Measurements from ENCODE around the gene ZPLD1. TPM values are rescaled to one million over a fixed set of nuclear protein-coding genes. Genes with fewer than 3 reads are reported as not detected.

Gene ZPLD1
- total RNA-seq, 4 donors from 2014 or later, result 0.10 to 0.38 TPM; not detected in 2

GRCh38 chr3:102478160-102478559, 43.3 kb downstream of the ZPLD1 start:
- 80% methylated on average over 1 of the region's 1 CpG for WGBS
- no peaks in the 10 kb centered on the region for H3K36me3 ChIP-seq
- H3K4me3 ChIP-seq, result no peak overlapping the region
- no peak overlapping the region for H3K27ac ChIP-seq
- no peaks in the 10 kb centered on the region for H3K27me3 ChIP-seq
- TF ChIP-seq EP300 (IDR thresholded peaks at IDR 0.05), result no peak
- TF ChIP-seq POLR2A (IDR thresholded peaks at IDR 0.05), result no peak
- TF ChIP-seq, protein P1, sequence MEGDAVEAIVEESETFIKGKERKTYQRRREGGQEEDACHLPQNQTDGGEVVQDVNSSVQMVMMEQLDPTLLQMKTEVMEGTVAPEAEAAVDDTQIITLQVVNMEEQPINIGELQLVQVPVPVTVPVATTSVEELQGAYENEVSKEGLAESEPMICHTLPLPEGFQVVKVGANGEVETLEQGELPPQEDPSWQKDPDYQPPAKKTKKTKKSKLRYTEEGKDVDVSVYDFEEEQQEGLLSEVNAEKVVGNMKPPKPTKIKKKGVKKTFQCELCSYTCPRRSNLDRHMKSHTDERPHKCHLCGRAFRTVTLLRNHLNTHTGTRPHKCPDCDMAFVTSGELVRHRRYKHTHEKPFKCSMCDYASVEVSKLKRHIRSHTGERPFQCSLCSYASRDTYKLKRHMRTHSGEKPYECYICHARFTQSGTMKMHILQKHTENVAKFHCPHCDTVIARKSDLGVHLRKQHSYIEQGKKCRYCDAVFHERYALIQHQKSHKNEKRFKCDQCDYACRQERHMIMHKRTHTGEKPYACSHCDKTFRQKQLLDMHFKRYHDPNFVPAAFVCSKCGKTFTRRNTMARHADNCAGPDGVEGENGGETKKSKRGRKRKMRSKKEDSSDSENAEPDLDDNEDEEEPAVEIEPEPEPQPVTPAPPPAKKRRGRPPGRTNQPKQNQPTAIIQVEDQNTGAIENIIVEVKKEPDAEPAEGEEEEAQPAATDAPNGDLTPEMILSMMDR (IDR thresholded peaks at IDR 0.05), result no peak
- TF ChIP-seq POLR2AphosphoS5 (IDR thresholded peaks at IDR 0.05), result no peak
- DNase-seq (ENCODE audit: low spot score in 2 of 2), result no peak
- peaks cover 16% of the 10 kb centered on the region for H3K4me1 ChIP-seq
- H3K9me3 ChIP-seq, result no peaks in the 10 kb centered on the region

GRCh38 chr3:102480139-102480538, 45.3 kb downstream of the ZPLD1 start:
- Histone ChIP-seq H3K9me3 (no peaks in the 10 kb centered on the region), H3K27me3 (no peaks in the 10 kb centered on the region), H3K36me3 (no peaks in the 10 kb centered on the region), H3K4me3 (no peak overlapping the region), H3K27ac (no peak overlapping the region), H3K4me1 (peaks cover 16% of the 10 kb centered on the region)
- no peak for DNase-seq (ENCODE audit: low spot score in 2 of 2)
- WGBS, result 48% methylated on average over 2 of the region's 2 CpGs
- no peak for TF ChIP-seq EP300 (IDR thresholded peaks at IDR 0.05)
- no peak for TF ChIP-seq POLR2AphosphoS5 (IDR thresholded peaks at IDR 0.05)
- TF ChIP-seq, protein P1 (IDR thresholded peaks at IDR 0.05), result no peak

DNA sequence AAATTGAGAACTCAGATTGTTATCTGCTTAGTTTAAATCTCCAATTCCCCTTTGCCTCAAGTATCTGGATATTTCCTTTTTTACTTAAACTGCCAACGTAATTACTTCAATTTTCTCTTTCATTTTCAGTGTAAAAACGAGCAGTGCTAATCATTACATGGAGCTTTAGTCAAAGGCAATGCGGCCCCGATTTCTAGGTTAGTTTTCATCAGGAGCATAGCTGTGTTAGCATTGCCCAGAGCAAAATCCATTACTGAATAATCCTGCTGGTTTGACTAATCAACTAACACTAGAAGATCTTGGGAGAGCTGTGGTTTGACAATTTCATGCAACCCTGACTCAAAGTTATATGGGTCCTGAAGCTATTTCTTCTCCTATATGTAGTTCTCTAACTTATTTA, 46.2 kb downstream of the ZPLD1 start:
- TF ChIP-seq POLR2AphosphoS5 (IDR thresholded peaks at IDR 0.05) (no peak), POLR2A (IDR thresholded peaks at IDR 0.05) (no peak)

GRCh38 chr3:102483556-102483955, 48.7 kb downstream of the ZPLD1 start:
- no peak for TF ChIP-seq POLR2A (IDR thresholded peaks at IDR 0.05)
- TF ChIP-seq, protein P1 (IDR thresholded peaks at IDR 0.05), result no peak
- TF ChIP-seq POLR2AphosphoS5 (IDR thresholded peaks at IDR 0.05), result no peak
- TF ChIP-seq EP300 (IDR thresholded peaks at IDR 0.05), result no peak
- H3K27ac ChIP-seq, result no peak overlapping the region
- H3K9me3 ChIP-seq, result no peaks in the 10 kb centered on the region
- H3K27me3 ChIP-seq, result no peaks in the 10 kb centered on the region
- peaks cover 16% of the 10 kb centered on the region for H3K4me1 ChIP-seq
- H3K4me3 ChIP-seq, result no peak overlapping the region
- DNase-seq (ENCODE audit: low spot score in 2 of 2), result no peak
- WGBS, result 58% methylated on average over 3 of the region's 3 CpGs
- H3K36me3 ChIP-seq, result no peaks in the 10 kb centered on the region

More for the DNA sequence above, 46.2 kb downstream of the ZPLD1 start:
- Histone ChIP-seq H3K36me3 (no peaks in the 10 kb centered on the region), H3K4me1 (peaks cover 16% of the 10 kb centered on the region), H3K27me3 (no peaks in the 10 kb centered on the region), H3K27ac (no peak overlapping the region), H3K4me3 (peak overlapping the region; percentile 4), H3K9me3 (no peaks in the 10 kb centered on the region)
- DNase-seq (ENCODE audit: low spot score in 2 of 2), result no peak
- 41% methylated on average over 4 of the region's 4 CpGs for WGBS

- Histone ChIP-seq H3K4me3 (no peak overlapping the region), H3K36me3 (no peaks in the 10 kb centered on the region), H3K9me3 (no peaks in the 10 kb centered on the region), H3K4me1 (peaks cover 16% of the 10 kb centered on the region), H3K27me3 (no peaks in the 10 kb centered on the region), H3K27ac (no peak overlapping the region)
- WGBS, result 51% methylated on average over 3 of the region's 3 CpGs
- TF ChIP-seq POLR2A (IDR thresholded peaks at IDR 0.05) (no peak), POLR2AphosphoS5 (IDR thresholded peaks at IDR 0.05) (no peak), EP300 (IDR thresholded peaks at IDR 0.05) (no peak)
- TF ChIP-seq, protein P1 (IDR thresholded peaks at IDR 0.05), result no peak
- no peak for DNase-seq (ENCODE audit: low spot score in 2 of 2)
Observed at GRCh38 chr3:102484363-102484762, 49.5 kb downstream of the ZPLD1 start.

DNA sequence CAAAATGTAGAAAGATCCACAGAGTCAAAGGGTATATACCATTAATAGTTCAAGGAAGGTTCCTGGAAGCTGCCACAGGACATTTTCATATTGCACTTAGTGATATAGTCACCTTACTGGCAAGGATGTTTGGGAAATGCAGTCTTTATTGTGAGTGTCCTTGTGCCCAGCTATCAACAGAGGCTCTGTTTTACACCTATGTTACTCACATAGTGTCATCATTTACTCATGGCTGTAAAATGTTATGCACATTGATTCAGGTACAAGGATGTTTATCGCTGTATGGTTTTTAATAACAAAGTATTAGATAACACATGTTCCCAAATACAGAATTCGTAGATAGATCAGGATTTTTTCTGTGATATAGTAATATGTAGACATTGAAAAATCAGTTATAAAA, 50.9 kb downstream of the ZPLD1 start:
- Histone ChIP-seq H3K4me3 (no peak overlapping the region), H3K27me3 (no peaks in the 10 kb centered on the region), H3K4me1 (peaks cover 6% of the 10 kb centered on the region), H3K36me3 (no peaks in the 10 kb centered on the region), H3K27ac (no peak overlapping the region), H3K9me3 (no peaks in the 10 kb centered on the region)
- DNase-seq (ENCODE audit: low spot score in 2 of 2), result no peak
- 90% methylated on average over 2 of the region's 2 CpGs for WGBS
- TF ChIP-seq EP300 (IDR thresholded peaks at IDR 0.05) (no peak), POLR2A (IDR thresholded peaks at IDR 0.05) (no peak), POLR2AphosphoS5 (IDR thresholded peaks at IDR 0.05) (no peak)
- TF ChIP-seq, protein P1 (IDR thresholded peaks at IDR 0.05), result no peak
